Keratinocyte (primary cell): ENCODE results near the gene CBLB. TPM values are rescaled to one million over a fixed set of nuclear protein-coding genes. Genes with fewer than 3 reads are reported as not detected.

Source experiments
- DNase-seq: peaks from one replicate; pipeline ENCODE4 v3.0.0-alpha.2; 2011; ENCODE audit warnings: low read depth, missing footprints, low spot score
- FAIRE-seq: peaks from 2 replicates; lab custom pipeline; 2011; peaks lifted over from hg19 to GRCh38; lab: Jason Lieb, UNC
- H2AFZ ChIP-seq: 2 replicates; pipeline ENCODE4 v1.6.0; 2012; ENCODE audit warnings: low read length, control low read depth, inconsistent platforms; ENCODE audit not compliant: control insufficient read depth
- H3K27ac ChIP-seq: 2 replicates; pipeline ENCODE4 v1.5.1; 2011; ENCODE audit warnings: low read length; ENCODE audit not compliant: control insufficient read depth, insufficient read depth
- H3K27me3 ChIP-seq: 3 replicates; pipeline ENCODE4 v1.6.0; 2011; ENCODE audit warnings: low read length; ENCODE audit not compliant: control insufficient read depth, insufficient read depth; ENCODE audit errors: extremely low read depth
- H3K36me3 ChIP-seq, 2 experiments: 2 replicates in 1 of 2; 3 replicates in 1 of 2; pipeline ENCODE4 v1.5.1; 2011; ENCODE audit warnings: low read length in 2 of 2, mild to moderate bottlenecking in 1 of 2; ENCODE audit not compliant: control insufficient read depth in 2 of 2, insufficient read depth in 2 of 2; ENCODE audit errors: extremely low read depth in 1 of 2
- H3K4me1 ChIP-seq: 3 replicates; pipeline ENCODE4 v1.5.1; 2011; ENCODE audit warnings: low read length; ENCODE audit not compliant: control insufficient read depth, insufficient read depth; ENCODE audit errors: extremely low read depth
- H3K4me2 ChIP-seq: 3 replicates; pipeline ENCODE4 v1.6.0; 2011; ENCODE audit warnings: low read depth, low read length; ENCODE audit not compliant: control insufficient read depth, insufficient read depth; ENCODE audit errors: extremely low read depth
- H3K4me3 ChIP-seq, 3 experiments: fragments of 200-600 bp in 1 of 3; sonication (generic) in 1 of 3; 2 replicates in 2 of 3; 3 replicates in 1 of 3; pipeline ENCODE4 v1.5.1; 2011 to 2016; ENCODE audit warnings: low read length in 3 of 3, mild to moderate bottlenecking in 3 of 3, control low read depth in 2 of 3, inconsistent platforms in 1 of 3, low read depth in 1 of 3, mixed read lengths in 1 of 3, mixed run types in 1 of 3, moderate library complexity in 1 of 3; ENCODE audit not compliant: control insufficient read depth in 2 of 3, insufficient read depth in 2 of 3; ENCODE audit errors: extremely low read depth in 1 of 3
- H3K79me2 ChIP-seq: 2 replicates; pipeline ENCODE4 v1.6.0; 2012; ENCODE audit warnings: low read length; ENCODE audit not compliant: control insufficient read depth, insufficient read depth
- H3K9ac ChIP-seq: 3 replicates; pipeline ENCODE4 v1.6.0; 2011; ENCODE audit warnings: low read length; ENCODE audit not compliant: control insufficient read depth, insufficient read depth; ENCODE audit errors: extremely low read depth
- H3K9me1 ChIP-seq: 3 replicates; pipeline ENCODE4 v1.6.0; 2011; ENCODE audit warnings: low read length; ENCODE audit not compliant: control insufficient read depth, insufficient read depth; ENCODE audit errors: extremely low read depth
- H3K9me3 ChIP-seq: 2 replicates; pipeline ENCODE4 v1.5.1; 2012; ENCODE audit warnings: low read depth, low read length; ENCODE audit not compliant: control insufficient read depth
- H4K20me1 ChIP-seq: 3 replicates; pipeline ENCODE4 v1.6.0; 2011; ENCODE audit warnings: low read length; ENCODE audit not compliant: control insufficient read depth, insufficient read depth; ENCODE audit errors: extremely low read depth
- CTCF ChIP-seq, 3 experiments: IDR thresholded peaks in 1 of 3; conservative IDR thresholded peaks in 1 of 3; optimal IDR thresholded peaks in 1 of 3; 2 replicates in 2 of 3; 3 replicates in 1 of 3; pipeline versions ENCODE3 to v1.5.1; 2011; ENCODE audit warnings: low read length in 3 of 3, mild to moderate bottlenecking in 3 of 3, moderate library complexity in 2 of 3, control low read depth in 1 of 3, inconsistent platforms in 1 of 3; ENCODE audit not compliant: insufficient read depth in 2 of 3; ENCODE audit errors: extremely low read depth in 1 of 3
- EZH2 ChIP-seq: IDR thresholded peaks from one replicate; pipeline ENCODE4 v1.6.1; 2012; ENCODE audit warnings: inconsistent platforms, mild to moderate bottlenecking, low read length, moderate library complexity
- dilution Hi-C: fragments of 300-500 bp; cut with MboI; formaldehyde crosslinking; loops from one replicate; pipeline ENCODE4 v1.7.0; 2020; ENCODE audit warnings: low sequenced_read_pairs; ENCODE audit not compliant: extremely low pct_ligation_motif_present
- polyA plus RNA-seq, 5 experiments: library from polyadenylated mRNA; depleted of rRNA in 3 of 5; stranded (reverse) in 3 of 5; stranded (forward) in 1 of 5; unstranded in 1 of 5; fragments of >200 nt; gene quantifications; 1 replicate in 1 of 5; 2 replicates in 3 of 5; 3 replicates in 1 of 5; pipeline versions ENCODE4 v1.2.1 to v1.2.3, GENCODE V29; 2011 to 2012; ENCODE audit warnings: missing spikeins in 2 of 5, low read depth in 1 of 5, low replicate concordance in 1 of 5

Gene CBLB
- polyA plus RNA-seq, 1 donor (not counting 4 experiments of a cell fraction or from before 2014, with no cell fraction given) = 13.6 TPM

DNA sequence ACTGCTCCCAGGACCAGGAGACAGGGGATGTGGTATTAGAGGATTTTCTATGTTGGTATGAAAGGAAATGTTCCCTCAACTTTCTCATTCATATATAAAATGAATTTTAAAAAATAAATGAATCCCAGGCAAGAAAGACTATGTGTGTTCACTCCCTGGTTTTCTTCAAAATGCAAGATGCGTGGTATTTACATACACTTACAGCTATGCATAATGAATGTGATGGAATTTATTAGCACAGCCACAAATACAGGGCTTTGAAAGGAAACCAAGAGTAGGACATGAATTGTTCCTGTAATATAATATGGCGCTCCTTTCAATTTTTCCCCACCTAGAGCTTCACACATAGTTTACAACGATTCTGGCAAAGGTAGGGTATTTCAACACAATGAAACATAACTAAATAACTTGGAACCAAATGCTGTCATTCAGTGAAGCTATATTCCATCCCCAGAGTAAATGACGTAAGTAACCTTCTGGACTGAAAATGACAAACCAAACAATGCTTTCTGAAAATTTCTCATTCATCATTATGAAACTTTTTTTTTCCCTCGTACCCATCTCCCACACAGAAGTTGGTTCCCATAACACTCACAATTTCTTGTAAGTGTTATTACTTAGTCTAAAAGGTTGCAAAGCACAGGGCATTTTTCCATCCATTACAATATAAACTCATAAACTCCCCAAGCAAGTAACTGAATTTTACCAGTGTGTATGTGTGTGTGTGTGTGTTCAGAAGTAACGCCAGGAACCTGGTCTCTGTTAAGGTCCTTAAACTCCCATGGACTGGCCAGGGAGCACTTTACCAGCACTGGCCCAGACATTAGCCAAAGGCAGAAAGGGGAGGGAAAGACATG, 41.8 kb downstream of the CBLB start:
- Histone ChIP-seq H2AFZ (no peak overlapping the region), H3K9me1 (peaks cover 2% of the 10 kb centered on the region), H3K27ac (no peak overlapping the region), H3K4me1 (peaks cover 23% of the 10 kb centered on the region), H4K20me1 (no peaks in the 10 kb centered on the region), H3K9me3 (no peaks in the 10 kb centered on the region), H3K36me3 (no peaks in the 10 kb centered on the region), H3K27me3 (no peaks in the 10 kb centered on the region), H3K9ac (no peak overlapping the region), H3K4me2 (no peak overlapping the region), H3K4me3 (no peak overlapping the region), H3K79me2 (no peaks in the 10 kb centered on the region)
- DNase-seq (no peak), FAIRE-seq (no peak)
- TF ChIP-seq EZH2 (no peak), CTCF (optimal IDR thresholded peaks at IDR 0.05 in 1 of 3, IDR thresholded peaks at IDR 0.05 in 1 of 3, conservative IDR thresholded peaks at IDR 0.05 in 1 of 3; ENCODE audit: extremely low read depth in 1 of 3, insufficient read depth in 2 of 3, low read length in 3 of 3) (no peak)
- dilution Hi-C loops = no loop called here

DNA sequence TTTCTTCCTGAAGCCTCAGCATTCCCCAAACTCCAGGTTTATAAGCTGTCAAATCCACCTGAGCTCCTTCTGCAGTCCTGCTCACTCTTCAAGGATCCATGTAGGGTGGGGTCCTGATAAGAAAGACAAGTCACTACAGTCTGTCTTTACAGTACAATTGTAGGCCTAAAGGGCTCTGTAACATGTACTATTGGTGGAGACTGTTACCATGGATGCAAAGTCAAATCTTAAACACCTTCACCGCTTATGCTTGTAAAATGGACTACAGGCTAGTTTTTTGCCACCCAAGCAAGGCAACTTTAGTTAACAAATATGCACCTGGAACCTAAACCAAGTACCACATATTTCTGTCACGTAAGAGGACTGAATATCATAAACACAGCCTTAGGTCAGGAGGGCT, 44.7 kb downstream of the CBLB start:
- no peaks in the 10 kb centered on the region for H3K9me3 ChIP-seq
- H3K27me3 ChIP-seq = no peaks in the 10 kb centered on the region
- H3K79me2 ChIP-seq = no peaks in the 10 kb centered on the region
- FAIRE-seq (no peak), DNase-seq (no peak)
- H4K20me1 ChIP-seq = no peaks in the 10 kb centered on the region
- no peak for TF ChIP-seq EZH2
- no peak for TF ChIP-seq CTCF (optimal IDR thresholded peaks at IDR 0.05 in 1 of 3, IDR thresholded peaks at IDR 0.05 in 1 of 3, conservative IDR thresholded peaks at IDR 0.05 in 1 of 3; ENCODE audit: extremely low read depth in 1 of 3, insufficient read depth in 2 of 3, low read length in 3 of 3)
- no peak overlapping the region for H2AFZ ChIP-seq
- dilution Hi-C loops = no loop called here
- no peak overlapping the region for H3K27ac ChIP-seq
- no peak overlapping the region for H3K4me3 ChIP-seq
- peaks cover 2% of the 10 kb centered on the region for H3K9me1 ChIP-seq
- no peaks in the 10 kb centered on the region for H3K36me3 ChIP-seq
- H3K4me2 ChIP-seq = no peak overlapping the region
- H3K9ac ChIP-seq = no peak overlapping the region
- peaks cover 19% of the 10 kb centered on the region for H3K4me1 ChIP-seq
